HG03097 (cell line): ENCODE data around the gene ALDH16A1.

Experiments used
- ATAC-seq: cut with Tn5 transposase; IDR thresholded peaks from one replicate; pipeline ENCODE4 v1.9.1; 2021; ENCODE audit not compliant: unreplicated experiment, low FRiP score

The ALDH16A1 gene

GRCh38 chr19:49487277-49488045 lies 34.4 kb downstream of the ALDH16A1 start, which contains the start of gene RPL13A:
Gene RPL13A, plus strand, starts transcription at chr19:49487608. Its CDS starts 22 bp downstream, at chr19:49487630.
- peak; percentile 94 for ATAC-seq

- no peak for ATAC-seq
Measured at GRCh38 chr19:49488046-49488862, 35.2 kb downstream of the ALDH16A1 start.

- no peak for ATAC-seq
Measured at GRCh38 chr19:49488863-49489537, 36.0 kb downstream of the ALDH16A1 start.

- no peak for ATAC-seq
Measured at GRCh38 chr19:49489601-49490167, 36.7 kb downstream of the ALDH16A1 start.

GRCh38 chr19:49490287-49491029 lies 37.4 kb downstream of the ALDH16A1 start:
- ATAC-seq, result no peak

GRCh38 chr19:49491030-49491803 lies 38.2 kb downstream of the ALDH16A1 start:
- no peak for ATAC-seq

GRCh38 chr19:49491804-49492572 lies 39.0 kb downstream of the ALDH16A1 start:
- ATAC-seq, result no peak

GRCh38 chr19:49492573-49493405 lies 39.8 kb downstream of the ALDH16A1 start:
- ATAC-seq, result no peak

GRCh38 chr19:49496574-49497008 lies 43.6 kb downstream of the ALDH16A1 start:
- ATAC-seq, result no peak

- ATAC-seq, result no peak
Measured at GRCh38 chr19:49497047-49497788, 44.2 kb downstream of the ALDH16A1 start.

GRCh38 chr19:49497789-49498103 lies 44.7 kb downstream of the ALDH16A1 start:
- no peak for ATAC-seq

- ATAC-seq, result no peak
Measured at GRCh38 chr19:49498475-49498874, 45.5 kb downstream of the ALDH16A1 start.

GRCh38 chr19:49499030-49499670 lies 46.1 kb downstream of the ALDH16A1 start:
- ATAC-seq, result no peak

GRCh38 chr19:49502866-49503581 lies 50.0 kb downstream of the ALDH16A1 start:
- no peak for ATAC-seq

- no peak for ATAC-seq
Measured at GRCh38 chr19:49503582-49503962, 50.5 kb downstream of the ALDH16A1 start.

- no peak for ATAC-seq
Measured at GRCh38 chr19:49506575-49507105, 53.6 kb downstream of the ALDH16A1 start.
